H7 (cell line): ENCODE measurements around the gene CCR1. TPM values are rescaled to one million over a fixed set of nuclear protein-coding genes. Genes with fewer than 3 reads are reported as not detected.
"Not testable (repeated sequence)": the region's sequence is repeated elsewhere in the genome, so short reads cannot be mapped to it uniquely, and the experiment has no call there.

Experiments
- DNase-seq: peaks from one replicate; pipeline ENCODE4 v3.0.0; 2012
- H3K27me3 ChIP-seq: 2 replicates; pipeline ENCODE4 v1.6.0; 2011; ENCODE audit warnings: mild to moderate bottlenecking, low read length; ENCODE audit not compliant: control insufficient read depth, insufficient read depth
- H3K36me3 ChIP-seq: replicated peaks from 2 replicates; pipeline ENCODE4 v1.5.1; 2011; ENCODE audit warnings: low read length; ENCODE audit not compliant: control insufficient read depth, insufficient read depth
- H3K4me3 ChIP-seq: 2 replicates; pipeline ENCODE4 v1.5.1; 2011; ENCODE audit warnings: low read depth, mild to moderate bottlenecking, control low read depth, low read length, moderate library complexity; ENCODE audit not compliant: insufficient read depth
- total RNA-seq: library from RNA; depleted of rRNA; stranded (reverse); fragments of >200 nt; shearing (Covaris generic); gene quantifications from 2 replicates; pipeline ENCODE4 v1.2.3, GENCODE V29; 2014; rRNA removed

Gene CCR1
- total RNA-seq, 1 experiment from 2014 or later = not detected

- Histone ChIP-seq H3K4me3 (no peak overlapping the region), H3K27me3 (no peaks in the 10 kb centered on the region), H3K36me3 (no peaks in the 10 kb centered on the region)
- DNase-seq = no peak
Measured at GRCh38 chr3:46168583-46169345, 39.3 kb downstream of the CCR1 start.

- Histone ChIP-seq H3K4me3 (no peak overlapping the region), H3K27me3 (no peaks in the 10 kb centered on the region), H3K36me3 (no peaks in the 10 kb centered on the region)
- DNase-seq = no peak
Measured at GRCh38 chr3:46163556-46164041, 44.5 kb downstream of the CCR1 start.

- no peaks in the 10 kb centered on the region for H3K27me3 ChIP-seq
- no peak for DNase-seq
- H3K4me3 ChIP-seq = no peak overlapping the region
- no peaks in the 10 kb centered on the region for H3K36me3 ChIP-seq
Measured at GRCh38 chr3:46162975-46163555, 45.0 kb downstream of the CCR1 start.

- not testable (repeated sequence) for H3K4me3 ChIP-seq, DNase-seq, H3K36me3 ChIP-seq, H3K27me3 ChIP-seq
Measured at GRCh38 chr3:46157685-46158084, 50.4 kb downstream of the CCR1 start.

DNA sequence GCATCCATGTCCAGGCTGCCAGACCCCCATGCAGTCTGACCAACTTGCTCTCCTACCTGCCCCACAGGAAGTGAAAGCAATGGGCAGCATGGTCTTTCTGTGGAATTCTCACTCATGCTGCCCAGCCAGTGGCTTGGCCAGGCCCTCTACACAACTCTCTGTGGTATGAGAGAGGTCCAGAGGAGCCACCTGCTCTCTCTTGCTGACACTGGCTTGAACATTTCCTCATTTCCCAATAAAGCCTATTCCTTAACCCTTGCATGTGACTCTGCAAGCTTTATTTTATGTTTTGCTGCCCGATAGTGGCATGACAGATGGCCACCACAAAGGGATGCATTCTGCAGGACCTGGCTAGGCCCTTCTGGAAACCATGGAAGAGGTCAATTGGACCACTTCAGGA, 53.8 kb downstream of the CCR1 start:
- Histone ChIP-seq H3K27me3 (no peaks in the 10 kb centered on the region), H3K4me3 (no peak overlapping the region), H3K36me3 (no peaks in the 10 kb centered on the region)
- DNase-seq = no peak

Other genes with a start within 250 kb of the CCR1 start
- 4.9 and 7.5 TPM in 2 replicates for gene FYCO1, start 212.5 kb downstream of the CCR1 start, total RNA-seq
- not detected in 2 replicates for gene XCR1, start 180.8 kb downstream of the CCR1 start, total RNA-seq
- not detected in 2 replicates for gene CCR3, start 34.1 kb upstream of the CCR1 start, total RNA-seq
- not detected in 2 replicates for gene CCR2, start 145.8 kb upstream of the CCR1 start, total RNA-seq
- not detected in 2 replicates for gene CCR5, start 162.6 kb upstream of the CCR1 start, total RNA-seq
- not detected in 2 replicates for gene CCRL2, start 198.9 kb upstream of the CCR1 start, total RNA-seq